NCI-H774 (cell line): ENCODE results near the gene COL15A1.

Experiments used
- DNase-seq: peaks from one replicate; lab custom pipeline; 2025; lab: John Stamatoyannopoulos, UW

Gene COL15A1

GRCh38 chr9:98944734-98945074 is 997 bp downstream of the COL15A1 start:
- DNase-seq, result no peak

GRCh38 chr9:98949565-98949964 is 5.9 kb downstream of the COL15A1 start:
- DNase-seq, result no peak

GRCh38 chr9:98950262-98950661 is 6.6 kb downstream of the COL15A1 start:
- no peak for DNase-seq

GRCh38 chr9:98951967-98952366 is 8.3 kb downstream of the COL15A1 start:
- DNase-seq, result no peak

- no peak for DNase-seq
Observed at GRCh38 chr9:98953581-98954243, 10.0 kb downstream of the COL15A1 start.

GRCh38 chr9:98954244-98954610 is 10.5 kb downstream of the COL15A1 start:
- DNase-seq, result no peak

GRCh38 chr9:98955259-98955658 is 11.6 kb downstream of the COL15A1 start:
- DNase-seq, result no peak

- DNase-seq, result no peak
Observed at GRCh38 chr9:98957826-98958225, 14.1 kb downstream of the COL15A1 start.

GRCh38 chr9:98958271-98958984 is 14.7 kb downstream of the COL15A1 start:
- DNase-seq, result no peak

GRCh38 chr9:98960409-98960808 is 16.7 kb downstream of the COL15A1 start:
- DNase-seq, result no peak

GRCh38 chr9:98961513-98962180 is 17.9 kb downstream of the COL15A1 start:
- DNase-seq, result no peak

GRCh38 chr9:98962181-98962560 is 18.5 kb downstream of the COL15A1 start:
- DNase-seq, result no peak

- DNase-seq, result no peak
Observed at GRCh38 chr9:98962861-98963260, 19.2 kb downstream of the COL15A1 start.

GRCh38 chr9:98964201-98964600 is 20.5 kb downstream of the COL15A1 start:
- DNase-seq, result no peak

- DNase-seq, result no peak
Observed at GRCh38 chr9:98964911-98965336, 21.2 kb downstream of the COL15A1 start.

- DNase-seq, result no peak
Observed at GRCh38 chr9:98966676-98967075, 23.0 kb downstream of the COL15A1 start.

GRCh38 chr9:98967257-98967656 is 23.6 kb downstream of the COL15A1 start:
- DNase-seq, result no peak

- no peak for DNase-seq
Observed at GRCh38 chr9:98967680-98968079, 24.0 kb downstream of the COL15A1 start.

- no peak for DNase-seq
Observed at GRCh38 chr9:98968601-98969337, 25.1 kb downstream of the COL15A1 start.

GRCh38 chr9:98970532-98971041 is 26.9 kb downstream of the COL15A1 start:
- no peak for DNase-seq

GRCh38 chr9:98971168-98971914 is 27.6 kb downstream of the COL15A1 start:
- no peak for DNase-seq

GRCh38 chr9:98971915-98972223 is 28.2 kb downstream of the COL15A1 start:
- no peak for DNase-seq
